Right kidney (tissue), 1 donor: ENCODE measurements around the gene AP2M1.
A peak's percentile ranks its signal among the peaks of the same experiment; 100 is the strongest.

Source experiments
- DNase-seq: peaks from one replicate; pipeline ENCODE4 v3.0.0-alpha.2; 2016

AP2M1 gene

DNA sequence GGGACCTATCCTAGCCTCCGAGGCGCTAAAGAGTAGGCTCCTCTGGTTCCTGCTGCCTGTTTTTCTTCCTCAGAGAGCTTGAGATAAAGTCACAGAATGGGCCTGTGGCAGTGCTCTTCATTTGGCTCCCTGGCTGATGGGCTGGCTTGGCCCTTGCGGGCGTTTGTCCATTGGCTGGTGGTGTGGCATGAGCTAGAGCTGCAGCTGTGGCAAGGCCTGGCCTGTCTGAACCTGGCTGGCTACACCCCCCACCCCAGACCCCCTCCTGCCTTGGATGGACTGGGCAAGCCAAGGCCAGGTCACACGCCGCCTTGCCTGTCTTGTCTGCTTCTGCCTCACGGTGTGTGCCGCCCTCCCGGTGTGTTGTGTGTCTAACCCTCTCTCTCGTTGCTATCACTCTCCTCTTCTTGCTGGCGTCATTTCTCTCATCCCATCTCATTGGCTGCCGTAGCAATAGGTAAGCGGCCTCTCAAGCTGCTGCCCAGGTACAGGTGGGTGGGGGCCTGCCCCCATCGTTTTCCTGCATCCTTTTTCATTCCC lies 3.2 kb downstream of the AP2M1 start:
- DNase-seq: no peak

DNA sequence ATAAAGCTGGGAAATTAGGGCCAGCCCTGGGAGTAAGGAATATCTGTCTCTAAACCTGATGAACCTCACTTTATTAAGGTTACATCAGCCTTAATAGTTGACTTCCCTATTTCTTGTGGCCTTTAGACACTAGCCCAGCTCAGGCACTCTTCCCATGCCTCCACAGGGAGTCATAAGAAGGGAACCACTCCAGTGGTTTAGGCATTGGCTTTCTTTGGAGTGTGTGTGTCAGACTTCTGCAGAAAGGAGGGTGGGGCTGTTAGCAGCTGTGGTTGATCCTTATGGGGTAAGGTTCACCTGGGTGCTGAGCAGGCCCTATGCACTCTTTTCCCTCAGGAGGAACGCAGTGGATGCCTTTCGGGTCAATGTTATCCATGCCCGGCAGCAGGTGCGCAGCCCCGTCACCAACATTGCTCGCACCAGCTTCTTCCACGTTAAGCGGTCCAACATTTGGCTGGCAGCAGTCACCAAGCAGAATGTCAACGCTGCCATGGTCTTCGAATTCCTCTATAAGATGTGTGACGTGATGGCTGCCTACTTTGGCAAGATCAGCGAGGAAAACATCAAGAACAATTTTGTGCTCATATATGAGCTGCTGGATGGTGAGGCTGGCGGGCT lies 4.0 kb downstream of the AP2M1 start:
- no peak for DNase-seq

DNA sequence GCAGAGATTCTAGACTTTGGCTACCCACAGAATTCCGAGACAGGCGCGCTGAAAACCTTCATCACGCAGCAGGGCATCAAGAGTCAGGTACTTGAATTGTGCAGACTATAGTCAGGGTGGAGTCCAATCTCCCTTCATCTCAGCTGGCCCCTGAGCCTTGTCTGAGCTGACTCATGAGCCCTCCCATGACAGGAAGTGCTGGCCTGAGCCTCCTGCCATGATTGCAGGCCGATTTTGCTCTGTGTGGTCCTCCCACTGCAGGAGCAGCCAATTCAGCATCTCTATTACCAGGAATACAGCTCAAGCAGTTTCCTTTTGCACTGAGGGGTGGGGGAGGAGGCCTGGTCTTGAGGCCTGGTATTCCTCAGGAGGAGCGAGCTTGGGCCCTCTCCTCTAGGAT lies 5.5 kb downstream of the AP2M1 start:
- DNase-seq: no peak

DNA sequence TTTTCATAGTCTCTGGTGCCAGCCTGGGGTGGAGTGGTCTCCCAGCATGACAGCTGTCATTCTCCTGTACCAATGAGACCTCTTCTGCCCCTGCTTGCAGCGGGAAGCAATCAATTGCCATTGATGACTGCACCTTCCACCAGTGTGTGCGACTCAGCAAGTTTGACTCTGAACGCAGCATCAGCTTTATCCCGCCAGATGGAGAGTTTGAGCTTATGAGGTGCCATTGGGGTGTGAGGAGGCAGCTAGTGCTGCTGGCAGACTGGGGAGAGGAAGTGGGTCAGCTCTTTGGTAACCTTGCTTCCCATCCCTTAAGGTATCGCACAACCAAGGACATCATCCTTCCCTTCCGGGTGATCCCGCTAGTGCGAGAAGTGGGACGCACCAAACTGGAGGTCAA lies 6.9 kb downstream of the AP2M1 start:
- no peak for DNase-seq

DNA sequence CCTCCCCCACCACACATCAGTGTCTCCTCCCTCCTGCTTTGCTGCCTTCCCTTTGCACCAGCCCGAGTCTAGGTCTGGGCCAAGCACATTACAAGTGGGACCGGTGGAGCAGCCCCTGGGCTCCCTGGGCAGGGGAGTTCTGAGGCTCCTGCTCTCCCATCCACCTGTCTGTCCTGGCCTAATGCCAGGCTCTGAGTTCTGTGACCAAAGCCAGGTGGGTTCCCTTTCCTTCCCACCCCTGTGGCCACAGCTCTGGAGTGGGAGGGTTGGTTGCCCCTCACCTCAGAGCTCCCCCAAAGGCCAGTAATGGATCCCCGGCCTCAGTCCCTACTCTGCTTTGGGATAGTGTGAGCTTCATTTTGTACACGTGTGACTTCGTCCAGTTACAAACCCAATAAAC lies 9.0 kb downstream of the AP2M1 start:
- no peak for DNase-seq

DNA sequence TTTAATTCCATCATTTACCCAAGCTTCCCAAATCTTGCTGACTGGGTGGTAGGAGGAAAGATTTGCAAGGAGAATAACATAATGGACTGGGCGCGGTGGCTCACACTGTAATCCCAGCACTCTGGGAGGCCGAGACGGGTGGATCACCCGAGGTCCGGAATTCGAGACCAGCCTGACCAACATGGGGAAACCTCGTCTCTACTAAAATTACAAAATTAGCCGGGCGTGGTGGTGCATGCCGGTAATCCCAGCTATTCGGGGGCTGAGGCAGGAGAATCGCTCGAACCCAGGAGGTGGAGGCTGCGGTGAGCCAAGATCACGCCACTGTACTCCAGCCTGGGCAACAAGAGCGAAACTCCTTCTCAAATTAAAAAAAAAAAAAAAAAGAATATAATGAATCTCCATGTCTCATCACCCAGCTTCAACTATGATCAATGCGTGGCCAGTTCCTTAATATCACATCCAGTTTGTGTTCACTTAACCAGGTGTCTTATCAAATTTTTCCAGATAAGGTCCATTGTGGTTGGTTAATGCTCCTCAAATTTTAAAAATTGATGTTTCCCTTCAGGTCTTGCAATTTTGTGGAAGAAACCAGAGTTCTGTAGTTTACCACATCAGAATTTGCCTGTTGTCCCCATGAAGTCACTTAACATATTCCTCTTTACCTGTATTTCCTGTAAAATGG lies 10.0 kb downstream of the AP2M1 start:
- DNase-seq: no peak

DNA sequence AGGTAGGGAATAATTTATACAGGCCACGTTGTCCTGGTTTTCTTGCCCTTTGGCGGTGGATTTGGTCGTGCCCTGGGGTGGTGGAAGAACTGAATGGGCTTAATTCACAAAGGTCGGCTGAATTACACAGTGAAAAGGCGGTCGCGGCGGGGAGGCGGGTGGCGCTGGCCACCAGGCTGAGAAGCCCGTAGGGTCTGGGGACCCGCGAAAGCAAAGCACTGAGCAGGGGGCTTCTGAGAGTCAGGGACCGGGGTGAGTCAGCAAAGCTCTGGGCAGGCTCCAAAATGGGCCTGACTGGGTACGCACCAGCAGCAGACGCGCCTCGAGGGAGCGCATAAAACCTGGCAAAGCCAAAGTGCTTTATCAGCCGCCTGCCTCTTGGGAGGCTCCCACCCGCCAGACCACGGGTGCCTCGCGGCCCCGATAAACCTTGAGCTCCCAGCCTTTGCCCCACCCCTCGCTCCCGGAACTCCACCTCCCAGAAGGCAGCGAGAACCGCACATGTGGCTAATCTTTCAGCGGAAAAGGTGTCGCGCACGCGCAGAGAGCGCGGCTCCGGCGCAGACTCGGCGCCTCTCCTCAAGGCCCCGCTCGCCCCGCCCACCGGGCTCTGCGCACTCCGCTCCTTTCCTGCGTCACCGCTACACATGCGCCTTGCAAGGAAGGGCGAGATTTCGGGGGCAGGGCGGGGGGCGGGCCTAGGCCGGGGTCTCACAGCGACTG lies 11.0 kb downstream of the AP2M1 start:
- DNase-seq: peak; percentile 92

DNA sequence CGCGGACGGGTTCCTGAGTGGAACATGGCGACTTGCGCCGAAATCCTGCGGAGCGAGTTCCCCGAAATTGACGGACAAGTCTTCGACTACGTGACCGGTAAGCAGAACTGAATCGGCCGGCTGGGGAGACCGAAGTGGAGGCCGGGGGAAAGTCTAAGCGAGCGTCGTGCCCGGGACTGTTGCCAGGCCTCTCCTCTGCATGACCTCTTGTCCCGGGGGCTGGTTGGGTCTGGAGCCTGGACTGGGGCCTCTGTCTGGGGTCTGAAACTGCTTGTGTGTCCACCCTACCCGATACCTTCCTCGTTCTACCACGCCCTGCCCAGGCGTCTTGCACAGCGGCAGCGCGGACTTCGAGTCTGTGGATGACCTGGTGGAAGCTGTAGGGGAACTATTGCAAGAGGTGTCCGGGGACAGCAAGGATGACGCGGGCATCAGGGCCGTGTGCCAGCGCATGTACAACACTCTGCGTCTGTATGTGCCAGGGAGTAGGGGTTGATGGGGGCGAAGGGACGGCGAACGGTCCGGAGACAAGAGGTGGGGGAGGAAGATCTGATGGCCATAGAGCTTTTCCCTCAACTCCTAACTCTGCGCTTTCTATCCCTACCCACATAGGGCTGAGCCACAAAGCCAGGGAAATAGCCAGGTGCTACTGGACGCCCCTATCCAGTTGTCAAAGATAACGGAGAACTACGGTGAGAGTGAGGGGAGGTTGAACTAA lies 11.7 kb downstream of the AP2M1 start, which contains the start of gene ABCF3:
Gene ABCF3, plus strand, starts transcription at position 16 of the 718 bp plus-strand sequence. Its CDS starts 9 bp downstream, at position 25.
- peak; percentile 82 for DNase-seq

DNA sequence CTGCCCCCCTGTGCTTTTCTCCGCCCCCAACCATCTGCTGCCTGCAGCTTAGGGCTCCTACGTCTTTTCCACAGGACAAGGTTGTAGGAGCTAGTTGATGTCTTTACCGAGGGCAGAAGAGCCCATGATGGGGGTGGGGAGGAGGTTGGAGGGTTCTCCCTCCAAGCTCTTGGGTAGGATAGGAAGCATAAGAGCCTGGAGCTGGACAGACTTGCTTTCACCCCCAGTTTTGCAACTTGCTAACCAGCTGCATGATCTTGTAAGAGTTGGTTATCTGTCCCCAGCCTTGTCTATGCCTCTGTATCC lies 12.2 kb downstream of the AP2M1 start:
- no peak for DNase-seq

DNA sequence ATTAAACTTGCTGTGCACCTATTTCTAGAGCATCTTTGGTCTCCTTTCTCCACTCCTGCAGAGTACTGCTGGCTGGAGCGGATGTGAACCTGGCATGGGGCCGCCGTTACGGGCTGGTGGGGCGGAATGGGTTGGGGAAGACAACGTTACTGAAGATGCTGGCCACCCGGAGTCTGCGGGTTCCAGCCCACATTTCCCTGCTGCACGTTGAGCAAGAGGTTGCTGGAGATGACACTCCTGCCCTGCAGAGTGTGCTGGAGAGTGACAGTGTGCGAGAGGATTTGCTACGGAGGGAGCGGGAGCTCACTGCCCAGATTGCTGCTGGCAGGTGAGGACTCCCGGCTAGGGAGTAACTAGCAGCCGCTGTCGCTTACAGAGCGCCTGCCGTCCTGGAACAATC lies 13.4 kb downstream of the AP2M1 start:
- DNase-seq: no peak

DNA sequence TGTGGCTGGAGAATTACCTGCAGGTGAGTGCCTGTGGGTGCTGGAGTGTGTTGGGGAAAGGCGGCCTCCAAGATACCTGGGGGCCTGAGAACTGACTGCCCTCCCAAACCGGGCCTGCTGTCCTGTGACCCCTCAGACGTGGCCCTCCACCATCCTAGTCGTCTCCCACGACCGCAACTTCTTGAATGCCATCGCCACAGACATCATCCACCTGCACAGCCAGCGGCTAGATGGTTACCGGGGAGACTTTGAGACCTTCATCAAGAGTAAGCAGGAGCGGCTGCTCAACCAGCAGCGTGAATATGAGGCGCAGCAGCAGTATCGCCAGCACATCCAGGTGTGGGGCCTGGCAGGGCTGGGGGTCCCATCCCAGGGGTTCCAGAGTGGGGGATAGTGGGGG lies 14.8 kb downstream of the AP2M1 start:
- DNase-seq: no peak

DNA sequence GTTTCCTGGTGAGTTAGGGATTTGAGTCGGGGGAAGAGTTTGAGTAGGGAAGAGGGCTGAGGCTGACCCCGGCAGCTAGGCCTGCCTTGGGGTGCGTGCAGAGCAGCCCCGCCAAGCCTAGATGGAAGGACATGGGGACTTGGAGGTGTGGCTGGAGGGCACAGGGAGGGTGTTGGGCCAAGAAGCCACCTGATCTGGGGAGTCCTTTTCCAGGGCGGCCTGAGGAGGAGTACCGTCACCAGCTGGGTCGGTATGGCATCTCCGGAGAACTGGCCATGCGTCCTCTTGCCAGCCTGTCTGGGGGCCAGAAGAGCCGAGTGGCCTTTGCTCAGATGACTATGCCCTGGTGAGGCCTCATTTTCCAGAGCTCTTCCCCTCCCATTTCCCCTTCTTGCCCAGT lies 18.2 kb downstream of the AP2M1 start:
- DNase-seq: no peak

DNA sequence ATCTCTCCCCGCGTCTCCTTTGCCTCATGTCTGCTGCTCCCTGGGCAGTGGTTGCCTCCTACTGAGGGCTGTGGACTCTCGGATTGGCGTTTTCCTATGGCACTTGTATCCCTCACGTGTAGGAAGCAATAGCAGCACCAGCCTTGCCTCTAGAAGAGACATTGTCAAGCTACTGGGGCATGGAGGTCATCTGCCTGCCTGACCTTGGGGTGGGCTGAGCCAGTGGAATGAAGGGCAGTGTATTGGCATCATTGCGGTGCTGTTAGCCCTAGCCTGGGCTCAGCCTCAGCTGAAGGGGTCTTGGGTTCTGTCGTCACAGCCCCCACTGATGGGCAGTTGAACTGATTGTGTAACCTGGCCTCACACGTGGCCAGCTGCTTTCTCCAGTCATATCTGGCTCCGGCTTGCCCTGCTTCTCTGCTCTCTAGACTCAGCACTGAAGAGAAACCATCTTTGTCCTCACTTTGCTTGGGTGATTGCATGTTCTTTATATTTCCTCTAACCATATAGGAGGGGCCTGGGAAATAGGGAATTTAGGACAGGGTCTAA lies 19.4 kb downstream of the AP2M1 start:
- DNase-seq: no peak

DNA sequence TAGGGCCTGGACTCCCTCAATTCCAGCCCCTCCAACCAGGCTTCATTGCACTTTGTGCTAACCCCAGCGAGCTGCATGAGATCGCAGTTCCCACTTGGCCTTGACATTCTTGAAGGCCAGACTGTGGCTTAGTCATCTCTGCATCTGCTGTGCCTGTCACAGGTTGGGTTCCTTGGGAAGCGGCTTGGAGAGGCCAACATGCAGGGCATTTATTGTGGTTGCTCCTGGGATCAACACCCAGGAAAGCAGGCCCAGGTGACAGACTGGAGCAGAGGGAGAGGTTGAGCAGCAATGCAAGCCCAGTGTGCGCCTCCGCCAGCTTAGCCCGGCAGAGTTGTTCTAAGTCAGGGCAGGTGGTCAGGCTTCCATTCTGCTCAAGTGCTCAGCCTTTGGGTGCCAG lies 21.9 kb downstream of the AP2M1 start:
- no peak for DNase-seq

DNA sequence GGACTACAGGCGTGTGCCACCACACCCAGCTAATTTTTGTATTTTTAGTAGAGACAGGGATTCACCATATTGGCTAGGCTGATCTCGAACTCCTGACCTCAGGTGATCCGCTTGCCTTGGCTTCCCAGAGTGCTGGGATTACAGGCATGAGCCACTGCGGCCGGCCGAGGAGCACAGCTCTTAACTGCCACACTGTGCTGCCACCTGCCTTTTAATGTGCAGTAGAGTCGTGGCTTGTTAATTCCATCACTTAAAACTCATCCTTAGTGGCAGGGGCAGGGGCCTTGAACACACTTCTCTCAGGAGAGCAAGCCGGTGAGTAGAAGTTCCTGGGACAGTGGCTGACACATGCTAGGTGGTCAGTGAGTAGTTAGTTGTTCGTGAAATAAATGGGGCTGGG lies 23.9 kb downstream of the AP2M1 start:
- DNase-seq: no peak

DNA sequence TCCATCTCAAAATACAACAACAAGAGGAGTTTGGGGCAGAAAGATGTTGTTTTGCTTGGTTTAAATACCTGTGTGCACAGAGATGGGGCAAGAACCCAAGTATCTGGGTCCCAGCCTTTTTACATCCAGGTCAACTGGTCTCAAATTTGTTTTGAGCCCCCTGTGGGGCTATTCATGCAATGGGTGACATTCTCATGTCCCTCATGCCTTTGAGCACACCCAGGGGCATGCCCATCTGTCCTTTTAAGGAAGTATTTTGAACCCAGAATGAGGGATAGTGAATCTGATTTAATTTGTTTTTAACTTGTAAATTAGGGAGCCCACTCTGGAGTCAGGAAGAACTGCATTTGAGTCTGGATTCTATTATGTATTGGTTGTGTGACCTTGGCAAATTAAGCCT lies 26.2 kb downstream of the AP2M1 start:
- no peak for DNase-seq

DNA sequence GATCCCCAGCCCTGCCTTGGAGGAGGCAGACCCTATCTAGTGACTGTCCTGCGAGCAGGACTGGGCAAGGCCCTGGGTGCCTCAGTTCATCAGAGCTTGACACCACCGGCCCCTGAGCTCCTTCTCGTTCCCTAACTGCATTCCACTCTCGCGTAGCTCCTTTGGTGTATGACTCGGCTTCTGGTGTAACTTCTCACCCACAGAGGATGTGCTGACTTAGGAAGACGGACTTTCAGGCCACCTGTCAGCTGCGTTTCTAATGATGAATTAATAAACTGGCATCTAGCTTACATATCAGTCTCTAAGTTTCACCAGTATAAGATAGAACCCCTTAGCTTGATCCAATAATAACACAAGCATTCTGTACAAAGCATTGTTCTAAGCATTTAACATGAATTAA lies 28.9 kb downstream of the AP2M1 start:
- no peak for DNase-seq

DNA sequence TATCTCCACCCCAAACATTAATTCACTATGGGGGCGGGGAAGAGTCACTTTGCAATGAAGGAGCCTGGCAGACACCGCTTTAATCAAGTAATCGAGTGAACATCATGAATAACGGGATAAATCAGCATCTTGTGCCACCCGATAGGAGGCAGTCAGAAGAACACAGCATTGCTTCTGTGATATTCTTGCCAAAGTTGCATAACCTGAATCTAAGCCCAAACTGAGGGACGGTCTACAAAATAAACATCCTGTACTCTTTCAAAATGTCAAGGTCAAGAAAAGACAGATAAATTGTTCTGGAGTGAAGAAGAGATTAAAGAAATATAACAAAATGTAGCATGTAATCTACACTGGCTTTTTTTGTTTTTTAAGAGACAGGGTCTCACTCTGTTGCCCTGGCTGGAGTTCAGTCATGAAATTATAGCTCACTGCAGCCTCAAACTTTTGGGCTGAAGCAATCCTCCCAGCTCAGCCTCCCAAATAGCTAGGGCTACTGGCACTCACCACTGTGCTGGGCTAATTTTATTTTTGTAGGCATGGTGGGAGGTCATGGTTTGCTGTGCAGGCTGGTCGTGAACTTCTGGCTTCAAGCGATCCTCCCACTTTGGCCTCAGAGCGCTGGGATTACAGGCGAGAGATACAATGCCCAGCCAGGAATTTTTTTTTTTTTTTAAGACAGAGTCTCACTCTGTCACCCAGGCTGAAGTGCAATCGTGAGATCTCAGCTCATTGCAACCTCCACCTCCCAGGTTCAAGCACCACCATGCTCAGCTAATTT lies 34.7 kb downstream of the AP2M1 start:
- no peak for DNase-seq

DNA sequence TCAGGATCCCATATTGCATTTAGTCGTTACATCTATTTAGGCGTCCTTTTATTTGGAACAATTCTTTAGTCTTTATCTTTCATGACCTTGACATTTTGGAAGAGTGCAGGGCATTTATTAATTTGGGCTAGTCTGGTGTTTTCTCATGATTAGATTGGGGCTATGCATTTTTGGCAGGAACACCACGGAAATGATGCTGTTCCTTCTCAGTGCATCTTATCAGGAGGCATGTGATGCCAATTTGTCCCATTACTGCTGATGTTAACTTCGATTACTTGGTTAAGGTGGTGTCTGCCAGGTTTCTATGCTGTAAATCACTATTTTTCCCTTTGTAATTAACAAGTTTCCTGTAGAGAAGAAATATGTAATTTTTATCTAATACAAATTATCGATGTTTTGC lies 36.6 kb downstream of the AP2M1 start:
- no peak for DNase-seq

DNA sequence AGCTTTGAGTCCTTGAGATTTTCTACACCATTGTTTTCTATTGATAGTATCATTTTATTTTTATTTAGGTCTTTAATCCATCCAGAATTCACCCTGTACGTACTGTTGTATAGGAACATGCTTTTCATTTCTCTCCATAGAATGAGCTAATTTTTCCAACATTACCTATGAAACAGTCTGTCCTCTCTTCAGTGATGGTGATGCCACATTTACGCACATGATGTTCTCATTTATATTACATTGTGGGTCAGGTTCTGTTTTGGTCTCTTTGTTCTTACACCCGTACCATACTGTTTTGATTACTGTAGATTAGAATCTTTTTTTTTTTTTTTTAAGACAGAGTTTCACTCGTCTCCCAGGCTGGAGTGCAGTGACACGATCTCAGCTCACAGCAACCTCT lies 37.1 kb downstream of the AP2M1 start:
- DNase-seq: no peak

DNA sequence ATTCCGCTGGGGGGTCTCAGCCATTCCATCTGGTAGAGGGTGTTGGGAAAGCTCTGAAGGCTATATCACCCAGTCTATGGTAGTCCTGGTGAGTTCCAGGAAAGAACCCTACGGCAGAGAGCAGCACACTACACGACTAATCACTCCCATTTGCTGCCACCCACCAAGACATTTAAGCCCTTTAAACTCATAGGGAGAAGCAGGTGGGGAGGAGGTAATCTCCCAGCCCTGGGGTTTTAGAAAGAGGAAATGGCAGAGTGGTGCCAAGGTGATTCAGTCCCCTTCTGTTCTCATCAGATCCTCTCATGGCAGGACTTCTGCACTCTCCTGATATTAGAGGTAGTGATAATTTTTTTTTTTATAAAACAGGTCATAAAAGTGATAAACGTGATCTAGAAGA lies 44.2 kb downstream of the AP2M1 start:
- DNase-seq: no peak

DNA sequence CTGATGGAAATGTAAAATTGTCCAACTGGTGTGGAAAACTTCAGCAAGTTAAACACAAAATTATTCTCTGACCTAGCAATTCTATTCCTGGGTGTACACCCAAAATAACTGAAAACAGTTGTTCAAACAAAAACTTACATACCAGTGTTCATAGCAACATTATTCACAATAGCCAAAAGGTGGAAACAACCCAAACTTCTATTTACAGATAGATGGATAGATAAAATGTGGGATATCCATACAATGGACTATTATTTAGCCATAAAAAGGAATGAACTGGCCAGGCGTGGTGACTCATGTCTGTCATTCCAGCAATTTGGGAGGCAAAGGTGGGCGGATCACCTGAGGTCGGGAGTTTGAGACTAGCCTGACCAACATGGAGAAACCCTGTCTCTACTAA lies 47.9 kb downstream of the AP2M1 start:
- DNase-seq: no peak
